Suprapubic skin (tissue), 3 donors: Measurements from ENCODE around the gene CYBC1.

Experiments
- CTCF ChIP-seq, 2 donors: fragments of 200-600 bp in 1 of 2; fragments of 450-650 bp in 1 of 2; sonication (generic) in 1 of 2; IDR thresholded peaks; one replicate each; pipeline ENCODE4 v1.5.1; 2016 to 2019; ENCODE audit warnings: antibody characterized with exemption in 2 of 2, mild to moderate bottlenecking in 1 of 2, moderate library complexity in 1 of 2
- POLR2A ChIP-seq, 2 donors: fragments of 450-650 bp; IDR thresholded peaks; one replicate each; pipeline ENCODE4 v1.6.1; 2017; ENCODE audit warnings: antibody characterized with exemption in 2 of 2, mild to moderate bottlenecking in 2 of 2, moderate library complexity in 2 of 2

- TF ChIP-seq CTCF (IDR thresholded peaks at IDR 0.05): peak; percentile 77 to 95
- TF ChIP-seq POLR2A (IDR thresholded peaks at IDR 0.05): no peak
These were observed 43.9 kb upstream of the CYBC1 start for GRCh38 chr17:82494236-82495055.
